ENCODE data around the gene OPRM1. TPM values are rescaled to one million over a fixed set of nuclear protein-coding genes. Genes with fewer than 3 reads are reported as not detected.
A peak's percentile ranks its signal among the peaks of the same experiment; 100 is the strongest.

The OPRM1 gene
- total RNA-seq, 1 donor from 2014 or later = not detected

GRCh38 chr6:154276810-154277628 lies 238.0 kb downstream of the OPRM1 start:
- DNase-seq (ENCODE audit: low read depth) = peak; percentile 81

GRCh38 chr6:154277629-154278017 lies 238.6 kb downstream of the OPRM1 start:
- no peak for DNase-seq (ENCODE audit: low read depth)

GRCh38 chr6:154280521-154280920 lies 241.5 kb downstream of the OPRM1 start:
- DNase-seq (ENCODE audit: low read depth) = no peak

GRCh38 chr6:154284313-154284853 lies 245.3 kb downstream of the OPRM1 start:
- DNase-seq (ENCODE audit: low read depth) = no peak

GRCh38 chr6:154285826-154286225 lies 246.8 kb downstream of the OPRM1 start:
- DNase-seq (ENCODE audit: low read depth) = no peak

- peak; percentile 20 for DNase-seq (ENCODE audit: low read depth)
Measured at GRCh38 chr6:154289818-154290508, 250.9 kb downstream of the OPRM1 start.

GRCh38 chr6:154292066-154292465 lies 253.0 kb downstream of the OPRM1 start:
- DNase-seq (ENCODE audit: low read depth) = peak; percentile 59

GRCh38 chr6:154292855-154293519 lies 253.9 kb downstream of the OPRM1 start:
- DNase-seq (ENCODE audit: low read depth) = peak; percentile 98

GRCh38 chr6:154295733-154296132 lies 256.7 kb downstream of the OPRM1 start:
- no peak for DNase-seq (ENCODE audit: low read depth)
